ENCODE measurements around the gene EFCAB8.
"Not testable (repeated sequence)": the region's sequence is repeated elsewhere in the genome, so short reads cannot be mapped to it uniquely, and the experiment has no call there.

Gene EFCAB8

DNA sequence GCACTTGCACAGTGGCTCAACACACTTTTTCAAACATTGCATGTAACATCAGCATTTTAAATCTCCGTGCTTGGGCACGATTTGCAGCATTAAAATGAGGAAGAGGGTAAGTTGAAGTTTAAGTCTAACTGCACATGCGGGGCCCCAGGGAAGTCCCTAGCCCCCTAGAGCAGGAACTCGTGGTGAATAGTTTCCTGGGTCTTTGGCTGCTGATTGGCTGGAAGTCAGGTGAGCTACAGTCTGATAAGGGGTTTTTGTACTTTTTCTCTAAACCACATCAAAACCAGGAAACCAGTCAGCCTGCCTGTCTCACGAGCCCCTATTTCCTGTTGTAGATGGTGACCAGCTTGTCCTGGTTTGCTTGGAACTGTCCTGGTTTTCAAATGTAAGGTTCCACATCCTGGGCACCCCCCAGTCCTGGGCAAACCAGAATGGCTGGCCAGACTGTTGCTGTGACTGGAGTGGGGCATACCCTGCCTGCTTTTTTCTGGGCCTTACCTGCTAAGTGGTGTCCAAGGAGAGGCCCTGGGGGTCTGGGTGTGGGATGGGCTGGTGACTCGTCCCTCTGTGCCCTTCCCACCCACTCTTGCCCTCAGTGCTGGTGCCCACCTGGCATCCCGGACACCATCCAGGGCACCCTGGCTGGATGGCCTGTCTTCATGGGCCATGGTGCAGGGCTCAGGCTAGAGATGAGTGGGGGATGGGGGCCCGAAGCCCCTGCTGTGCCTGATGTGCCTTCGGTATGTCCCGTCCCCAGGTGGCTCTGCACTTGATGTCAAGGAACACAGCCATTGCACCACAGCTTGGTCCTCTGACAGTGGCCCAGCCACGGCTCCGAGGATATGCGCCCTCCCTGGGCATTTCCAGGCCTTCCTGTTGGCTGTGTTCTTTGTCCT, 113.7 kb downstream of the EFCAB8 start:
- DNase-seq (ENCODE audit: low spot score), result no peak

DNA sequence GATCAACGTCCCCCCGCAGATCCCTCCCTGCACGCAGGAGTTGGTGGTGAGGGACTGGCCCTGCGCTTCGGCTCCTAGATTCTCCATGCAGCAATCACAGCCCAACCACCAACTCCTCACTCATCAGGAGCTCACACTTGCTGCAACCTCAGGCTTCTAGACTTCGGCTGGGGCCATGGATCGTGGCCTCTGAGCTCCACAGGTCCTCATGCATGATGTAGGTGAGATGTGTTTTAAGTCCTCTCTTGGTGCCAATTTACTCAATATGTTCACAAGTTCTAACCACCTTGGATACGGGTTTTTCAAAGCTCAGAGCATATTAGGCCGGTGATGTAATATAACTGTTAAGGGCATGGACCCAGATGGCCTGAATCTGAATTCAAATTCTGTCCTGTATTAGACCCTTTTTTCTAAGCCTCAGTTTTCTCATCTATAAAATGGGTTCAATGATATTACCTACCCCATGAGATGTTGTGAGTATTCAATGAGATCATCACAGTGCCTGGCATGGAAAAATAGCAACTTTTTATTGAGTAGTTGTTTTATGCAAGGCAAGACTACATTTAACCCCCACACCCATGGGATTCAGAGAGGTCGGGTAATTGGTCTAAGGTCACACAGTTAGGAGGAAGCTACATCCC, 114.5 kb downstream of the EFCAB8 start:
- no peak for DNase-seq (ENCODE audit: low spot score)

DNA sequence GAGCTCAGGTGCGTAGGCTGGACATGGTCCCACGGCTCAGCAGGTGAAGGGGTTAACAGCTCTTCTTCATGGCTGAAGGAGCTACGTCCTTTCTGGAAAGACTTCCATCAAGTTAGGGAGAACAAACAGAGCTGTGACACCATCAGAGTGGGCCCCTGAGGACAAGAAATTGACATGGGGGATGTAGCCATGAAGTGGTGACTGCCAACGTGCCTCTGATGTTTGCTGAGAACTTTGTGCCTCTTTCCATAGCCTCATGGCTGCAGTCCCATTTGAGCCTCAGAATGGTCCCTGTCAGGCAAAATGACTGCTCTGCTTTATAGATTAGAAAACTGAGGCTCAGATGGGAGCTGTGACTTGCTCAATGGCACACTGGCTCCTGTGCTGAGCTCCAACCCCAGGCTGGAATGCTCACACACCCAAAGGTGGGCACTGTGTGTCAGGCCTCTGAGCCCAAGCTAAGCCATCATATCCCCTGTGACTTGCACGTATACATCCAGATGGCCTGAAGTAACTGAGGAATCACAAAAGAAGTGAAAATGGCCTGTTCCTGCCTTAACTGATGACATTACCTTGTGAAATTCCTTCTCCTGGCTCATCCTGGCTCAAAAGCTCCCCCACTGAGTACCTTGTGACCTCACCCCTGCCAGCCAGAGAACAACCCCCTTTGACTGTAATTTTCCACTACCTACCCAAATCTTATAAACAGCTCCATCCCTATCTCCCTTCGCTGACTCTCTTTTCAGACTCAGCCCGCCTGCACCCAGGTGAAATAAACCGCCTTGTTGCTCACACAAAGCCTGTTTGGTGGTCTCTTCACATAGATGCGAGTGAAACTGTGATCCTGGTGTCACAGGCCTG, 115.7 kb downstream of the EFCAB8 start:
- not testable (repeated sequence) for DNase-seq (ENCODE audit: low spot score)

DNA sequence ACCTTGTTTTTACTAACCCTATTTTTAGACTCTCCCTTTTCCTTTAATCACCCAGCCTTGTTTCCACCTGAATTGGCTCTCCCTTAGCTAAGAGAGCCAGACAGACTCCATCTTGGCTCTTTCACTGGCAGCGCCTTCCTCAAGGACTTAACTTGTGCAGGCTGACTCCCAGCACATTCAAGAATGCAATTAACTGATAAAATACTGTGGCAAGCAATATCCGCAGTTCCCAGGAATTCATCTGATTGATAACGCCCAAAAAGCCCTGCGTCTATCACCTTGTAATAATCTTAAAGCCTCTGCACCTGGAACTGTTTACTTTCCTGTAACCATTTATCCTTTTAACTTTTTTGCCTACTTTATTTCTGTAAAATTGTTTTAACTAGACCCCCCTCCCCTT, 116.4 kb downstream of the EFCAB8 start:
- not testable (repeated sequence) for DNase-seq (ENCODE audit: low spot score)

DNA sequence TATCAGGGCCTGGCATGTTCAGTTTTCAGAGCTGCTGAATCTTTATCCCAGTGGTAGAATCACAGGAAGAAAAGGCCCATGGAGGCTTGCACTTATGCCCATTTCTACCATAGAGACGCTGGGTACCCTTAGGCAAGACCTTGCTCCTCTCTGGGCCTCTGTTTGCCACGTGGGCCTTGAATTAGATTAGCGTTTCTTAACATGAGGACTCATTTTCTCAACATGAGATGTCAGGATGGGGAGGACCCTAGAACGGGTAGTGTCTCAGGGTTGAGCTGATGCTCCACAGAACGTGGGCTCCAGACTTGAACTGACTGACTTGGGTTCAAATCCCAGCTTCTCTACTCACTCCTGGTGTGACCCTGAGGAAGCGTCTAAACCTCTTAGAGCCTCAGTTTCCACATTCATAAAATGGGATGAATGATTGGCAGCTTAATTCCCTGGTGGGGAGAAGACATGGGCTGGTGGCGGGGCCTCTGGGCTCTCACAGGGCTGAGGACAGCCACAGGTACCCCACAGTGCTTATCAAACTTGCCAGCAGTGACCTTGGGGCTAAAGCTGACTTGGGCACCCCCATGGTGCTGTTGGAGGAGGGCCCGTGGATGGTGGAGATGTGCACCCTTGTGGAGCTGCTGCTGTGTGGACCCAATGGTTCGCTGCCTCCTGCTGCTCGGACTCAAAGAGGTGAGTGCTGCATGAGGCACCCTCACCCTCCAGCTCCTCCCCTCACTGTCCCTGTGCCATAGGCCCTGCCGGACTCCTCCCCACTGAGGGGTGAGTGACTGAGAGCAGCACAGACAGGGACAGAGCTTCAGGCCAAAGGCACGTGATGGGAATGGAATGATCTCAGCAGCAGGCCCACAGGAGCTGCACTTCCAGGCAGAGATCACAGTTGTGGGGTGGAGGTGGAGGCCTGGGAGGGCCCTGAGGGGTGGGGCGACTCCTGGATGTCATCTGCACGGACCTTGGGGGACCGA, 117.3 kb downstream of the EFCAB8 start:
- no peak for DNase-seq (ENCODE audit: low spot score)

DNA sequence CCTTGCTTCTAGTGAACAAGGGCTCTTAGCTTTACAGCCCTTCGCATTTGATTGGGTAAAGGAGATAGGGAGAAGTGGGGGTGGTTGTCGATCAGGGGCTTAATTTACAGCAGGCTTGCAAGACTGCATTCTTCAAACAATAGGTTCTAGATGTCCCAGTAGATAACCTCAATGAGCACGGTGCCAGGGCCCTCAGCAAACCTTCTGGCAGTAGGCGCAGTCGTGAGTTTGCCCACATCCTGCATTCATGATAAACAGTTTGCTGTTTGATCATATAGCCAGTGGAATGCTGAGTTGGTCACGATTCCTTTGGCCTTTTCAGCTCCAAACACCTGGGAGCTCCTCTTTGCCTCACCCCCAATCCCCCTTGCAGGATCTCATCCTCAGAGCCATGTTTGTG, 118.0 kb downstream of the EFCAB8 start:
- DNase-seq (ENCODE audit: low spot score), result no peak

DNA sequence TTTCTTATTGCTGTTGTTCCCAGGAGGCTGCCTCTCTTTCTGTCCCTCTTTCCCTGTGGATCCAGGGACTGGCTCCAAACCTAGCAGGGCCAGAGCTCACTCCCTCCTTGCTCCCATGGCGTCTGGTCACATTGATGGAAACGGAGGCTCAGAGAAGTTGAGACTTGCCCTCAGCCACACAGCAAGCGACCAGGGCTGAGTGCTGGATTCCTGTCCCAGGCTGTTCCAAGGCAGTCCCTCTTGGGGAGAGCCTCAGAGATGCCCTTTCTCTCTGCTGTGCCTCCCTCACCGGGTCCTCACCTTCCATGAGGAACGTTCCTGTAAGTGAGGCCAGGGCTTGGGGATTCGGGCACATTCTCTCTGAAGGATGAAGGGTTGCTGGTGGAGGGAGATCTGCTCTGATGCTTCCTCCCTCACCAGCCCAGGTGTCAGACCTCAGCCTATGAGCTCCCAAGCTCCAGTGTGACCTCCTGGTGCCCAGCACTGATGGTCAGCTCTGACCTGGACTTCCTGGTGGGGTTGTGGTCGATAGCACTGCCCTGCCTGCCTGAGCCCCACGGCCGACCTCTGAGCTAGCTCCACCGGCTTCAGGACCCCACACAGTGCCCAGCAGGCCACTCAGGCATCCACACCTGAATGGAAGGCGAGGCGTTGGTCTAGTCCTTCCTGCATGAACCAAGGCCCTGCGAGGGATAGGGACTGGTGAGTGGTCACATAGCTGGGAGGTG, 118.7 kb downstream of the EFCAB8 start:
- no peak for DNase-seq (ENCODE audit: low spot score)

DNA sequence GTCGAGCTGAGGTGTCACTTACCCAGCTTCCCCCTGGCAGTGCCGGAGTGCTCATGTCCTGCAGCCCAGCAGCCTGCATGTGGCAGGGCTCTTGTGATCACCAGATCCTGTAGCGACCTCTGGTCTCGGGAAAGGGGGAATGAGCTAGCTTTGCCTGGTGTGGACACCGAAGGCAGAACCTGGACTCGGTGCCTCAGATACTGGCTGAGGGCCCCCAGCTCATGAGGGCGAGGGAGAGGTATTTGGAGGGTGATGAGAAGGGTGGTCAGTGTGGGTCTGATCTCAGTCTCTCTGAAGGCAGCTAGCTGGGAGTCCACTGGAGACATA, 119.2 kb downstream of the EFCAB8 start:
- no peak for DNase-seq (ENCODE audit: low spot score)

DNA sequence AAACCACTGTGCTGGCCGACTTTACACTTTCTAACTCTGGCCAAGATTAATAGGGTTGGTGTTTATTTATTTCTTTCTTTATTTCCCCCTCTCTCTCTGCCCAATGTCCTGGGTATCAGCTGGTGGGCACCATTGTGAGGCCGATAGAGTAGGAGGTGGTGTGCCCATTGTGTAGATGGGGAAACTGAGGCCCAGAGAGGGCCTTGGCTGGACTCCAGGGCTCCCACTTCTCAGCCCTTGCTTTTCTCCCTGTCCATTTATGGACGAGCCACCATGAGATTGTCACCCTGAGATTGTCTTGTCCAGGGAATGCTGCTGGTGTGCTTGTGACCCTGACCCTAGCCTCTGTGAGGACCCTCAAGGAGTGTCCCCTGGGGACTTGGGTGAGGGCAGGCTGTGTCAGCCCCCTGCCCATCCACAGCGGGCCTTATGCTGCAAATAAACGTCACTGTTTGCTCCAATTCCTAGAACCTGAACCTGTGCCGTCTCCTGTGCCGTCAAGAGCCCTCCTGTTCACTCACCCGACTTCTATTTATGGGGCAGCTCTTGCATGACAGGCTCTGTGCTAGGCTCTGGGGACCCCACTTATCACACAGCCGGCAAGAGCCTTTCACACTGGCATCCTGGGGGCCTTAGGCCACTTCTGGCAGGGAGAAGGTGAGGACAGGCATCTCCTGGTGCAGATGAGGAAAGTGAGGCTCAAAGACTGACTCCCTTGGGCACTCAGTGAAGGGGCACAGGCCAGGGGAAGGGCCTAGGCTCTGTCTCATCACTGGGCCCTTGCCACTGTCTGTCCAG, 120.7 kb downstream of the EFCAB8 start:
- DNase-seq (ENCODE audit: low spot score), result no peak

DNA sequence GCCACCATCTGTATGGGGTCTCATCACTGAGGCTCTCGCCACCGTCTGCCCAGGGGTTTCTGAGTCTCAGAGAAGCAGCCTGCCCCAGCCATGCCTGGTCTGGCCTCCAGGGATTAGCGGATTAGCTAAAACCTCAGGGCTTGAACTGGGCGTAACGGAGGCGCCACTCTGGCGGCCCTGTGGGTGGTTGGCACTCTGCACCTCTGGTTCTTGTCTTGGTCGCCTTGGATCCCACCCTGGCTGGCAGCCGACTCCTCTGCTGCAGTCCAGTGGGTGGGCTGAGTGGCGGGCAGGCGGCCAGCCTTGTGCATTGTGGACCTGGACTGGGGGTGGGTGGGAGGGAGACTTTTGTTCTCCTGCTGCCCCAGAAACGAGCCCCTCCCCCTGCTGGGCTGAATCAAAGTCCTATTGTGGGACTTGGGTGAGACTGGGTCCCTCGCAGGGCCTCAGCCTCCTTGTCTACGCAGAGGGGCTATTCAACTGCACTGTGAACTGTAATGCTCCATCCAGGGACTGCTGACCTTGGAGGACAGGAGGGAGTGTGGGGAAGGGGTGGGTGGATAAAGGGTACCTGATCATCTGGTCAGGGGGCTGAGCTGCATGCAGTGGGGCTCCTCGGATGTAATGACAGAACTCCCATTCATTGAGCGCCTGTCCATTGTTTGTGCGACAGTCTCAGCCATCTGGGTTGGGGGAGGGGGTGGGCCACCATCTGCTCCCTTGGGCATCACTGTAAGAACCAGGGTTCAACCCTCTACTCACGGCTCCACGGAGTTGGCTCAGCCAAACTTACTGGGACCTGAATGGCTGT, 121.6 kb downstream of the EFCAB8 start:
- no peak for DNase-seq (ENCODE audit: low spot score)

DNA sequence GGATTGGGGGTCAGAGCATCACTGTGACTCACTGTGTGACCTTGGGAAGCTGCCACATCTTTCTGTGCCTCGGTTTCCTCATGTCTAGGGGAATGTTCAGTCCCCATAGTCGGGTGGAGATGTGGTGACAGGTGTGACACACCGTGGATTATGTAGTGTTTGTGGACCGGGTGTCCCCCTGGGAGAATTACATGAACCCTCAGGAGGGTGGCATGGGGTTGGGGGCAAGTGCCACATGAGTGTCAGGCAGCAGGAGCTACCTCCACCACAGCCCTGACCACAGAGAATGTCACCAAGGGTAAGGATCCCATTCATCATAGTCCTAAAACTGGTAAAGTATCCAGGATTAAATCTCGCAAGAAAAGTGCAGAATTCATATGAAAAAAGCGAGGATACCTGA, 122.3 kb downstream of the EFCAB8 start:
- DNase-seq (ENCODE audit: low spot score), result no peak

DNA sequence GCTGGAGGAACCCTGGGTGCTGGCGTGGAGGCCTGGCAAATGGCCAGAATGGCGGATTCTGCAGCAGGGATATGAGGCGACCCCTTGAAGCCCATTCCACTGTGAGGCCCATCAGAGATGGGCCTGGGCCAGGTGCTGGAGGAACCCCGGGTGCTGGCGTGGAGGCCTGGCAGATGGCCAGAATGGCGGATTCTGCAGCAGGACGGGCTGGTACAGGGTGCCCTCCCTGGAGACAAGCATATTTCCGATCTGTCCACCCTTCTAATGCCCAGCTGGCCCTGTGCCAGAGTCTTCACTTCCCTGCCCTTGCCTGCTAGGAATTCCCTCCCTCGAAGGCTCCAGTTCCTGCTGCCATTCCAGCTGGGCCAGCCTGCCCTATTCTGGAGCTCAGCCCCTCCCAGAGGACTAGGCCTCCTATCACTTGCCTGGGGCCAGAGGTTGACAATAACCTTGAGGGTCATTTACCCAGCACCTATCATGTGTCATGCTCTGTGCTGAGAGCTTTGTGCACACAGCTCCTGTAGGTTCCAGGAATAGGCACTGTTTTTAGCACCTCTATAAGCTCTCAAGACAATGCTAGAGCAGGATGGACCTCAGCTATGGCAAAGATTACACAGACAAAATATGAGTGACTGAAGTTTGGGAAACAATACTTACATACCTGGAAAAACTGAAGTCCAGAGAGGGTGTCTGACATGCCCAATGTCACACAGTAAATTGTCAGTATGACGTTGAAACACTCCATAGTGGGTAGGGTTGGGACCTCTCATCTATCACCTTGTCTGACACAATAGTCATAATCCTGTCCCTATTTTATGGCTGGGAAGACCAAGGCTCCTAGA, 124.1 kb downstream of the EFCAB8 start:
- DNase-seq (ENCODE audit: low spot score), result no peak

DNA sequence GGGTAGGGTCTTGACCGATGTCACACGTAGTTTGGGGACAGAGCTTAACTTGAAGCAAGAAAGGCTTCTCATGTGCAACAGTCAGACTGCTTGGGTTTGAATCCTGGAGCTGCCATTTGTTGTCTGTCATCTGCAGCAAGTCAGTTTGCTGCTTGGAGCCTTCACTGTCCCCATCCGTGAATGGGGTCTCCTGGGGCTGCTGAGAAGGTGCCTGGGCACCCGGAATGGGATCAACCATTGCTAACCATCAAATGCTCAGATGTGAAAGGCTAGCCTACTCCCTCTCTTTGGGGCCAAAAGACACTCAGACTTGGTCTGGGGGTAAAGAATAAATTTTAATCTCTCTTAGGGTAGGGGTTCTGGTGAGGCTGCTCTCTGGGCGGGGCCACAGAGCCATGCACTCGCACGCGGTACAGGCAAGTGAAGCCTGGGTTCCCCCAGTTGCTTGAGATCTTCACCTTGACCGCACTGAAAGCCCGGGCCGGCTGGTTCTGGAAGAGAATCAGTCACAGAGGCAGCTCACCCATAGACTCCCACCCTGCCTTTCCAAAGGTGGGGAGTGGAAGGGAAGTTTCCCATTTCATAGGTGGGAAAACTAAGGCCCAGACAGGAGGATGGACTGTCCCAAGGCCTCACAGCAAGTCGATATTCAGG, 124.9 kb downstream of the EFCAB8 start:
- no peak for DNase-seq (ENCODE audit: low spot score)

DNA sequence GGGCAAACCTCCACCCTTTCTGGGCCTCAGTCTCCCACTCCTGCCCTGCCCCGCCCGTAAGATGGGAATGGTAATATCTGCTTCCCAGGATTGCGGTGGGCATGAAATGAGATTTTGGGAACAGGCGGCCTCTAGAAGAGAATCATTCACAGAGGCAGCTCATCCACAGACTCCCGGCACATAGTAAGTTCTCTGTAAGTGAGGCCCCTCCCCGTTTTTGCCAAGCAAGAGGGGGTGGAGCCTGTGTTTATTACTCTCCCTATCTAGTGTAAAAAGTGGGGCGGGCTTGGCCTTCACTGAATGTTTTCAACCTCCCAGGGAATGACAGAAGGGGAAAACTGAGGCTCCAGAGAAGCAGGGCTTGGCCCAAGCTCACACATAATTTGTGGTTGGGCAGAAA, 125.5 kb downstream of the EFCAB8 start:
- no peak for DNase-seq (ENCODE audit: low spot score)

DNA sequence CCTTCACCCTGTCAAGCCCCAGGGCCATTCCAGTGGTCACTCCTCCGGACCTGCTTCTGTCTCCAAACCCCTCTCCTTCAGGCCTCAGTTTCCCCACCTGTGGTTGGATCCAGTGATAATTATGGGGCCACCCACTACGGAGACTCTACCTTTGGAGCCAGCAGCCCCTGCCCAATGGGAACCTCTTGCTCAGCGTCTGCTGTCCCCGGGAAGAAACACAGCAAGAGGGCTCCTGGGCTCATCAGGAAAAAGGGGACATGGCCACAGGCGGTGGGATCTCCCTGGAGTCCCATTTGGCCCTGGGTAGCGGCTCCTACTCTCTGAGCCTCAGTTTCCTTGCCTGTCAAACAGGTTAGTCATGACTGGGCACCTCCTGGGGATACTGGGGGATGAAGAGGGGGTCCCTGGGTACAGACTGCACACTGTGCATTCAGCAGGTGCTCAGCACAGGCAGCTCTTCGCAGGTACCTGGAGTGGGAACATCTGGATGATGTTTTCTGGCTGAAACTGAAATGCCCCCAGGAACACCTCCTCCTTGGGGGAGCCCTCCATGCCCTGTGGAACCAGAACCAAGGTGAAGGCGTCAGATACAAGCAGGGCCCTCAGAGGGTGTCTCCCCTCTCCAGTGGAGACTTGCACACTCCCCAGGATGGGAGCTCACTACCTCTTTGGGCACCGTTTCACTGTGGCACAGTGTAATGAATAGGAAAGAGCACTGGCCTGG, 126.1 kb downstream of the EFCAB8 start:
- DNase-seq (ENCODE audit: low spot score), result no peak

DNA sequence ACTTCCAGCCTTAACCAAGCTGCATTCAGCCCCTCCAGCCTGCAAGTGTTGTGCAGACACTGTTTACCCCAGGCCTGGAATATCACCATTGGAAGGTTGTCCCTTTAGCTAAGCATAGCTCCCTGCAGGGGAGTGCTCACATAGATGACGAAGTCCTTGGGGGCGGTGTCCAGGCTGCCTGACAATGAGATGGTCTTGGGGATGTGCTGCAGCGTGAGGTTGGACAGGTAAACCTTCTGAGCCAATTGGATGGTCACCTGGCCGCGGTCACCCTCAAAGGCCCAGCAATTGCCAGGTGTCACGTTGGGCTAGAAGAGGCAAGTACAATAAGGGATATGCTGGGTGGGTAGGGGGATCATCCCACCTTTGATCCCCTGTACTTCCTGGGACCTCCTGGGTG, 126.9 kb downstream of the EFCAB8 start:
- no peak for DNase-seq (ENCODE audit: low spot score)

Data from AG08396 (cell line).